HG02798 (cell line): Measurements from ENCODE around the gene SCYGR1.
"Not testable (repeated sequence)": the region's sequence is repeated elsewhere in the genome, so short reads cannot be mapped to it uniquely, and the experiment has no call there.

Source experiments
- ATAC-seq: cut with Tn5 transposase; IDR thresholded peaks from one replicate; pipeline ENCODE4 v1.9.1; 2021; ENCODE audit warnings: mild to moderate bottlenecking; ENCODE audit not compliant: unreplicated experiment, poor library complexity

The SCYGR1 gene, protein sequence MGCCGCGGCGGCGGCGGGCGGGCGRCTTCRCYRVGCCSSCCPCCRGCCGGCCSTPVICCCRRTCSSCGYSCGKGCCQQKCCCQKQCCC

DNA sequence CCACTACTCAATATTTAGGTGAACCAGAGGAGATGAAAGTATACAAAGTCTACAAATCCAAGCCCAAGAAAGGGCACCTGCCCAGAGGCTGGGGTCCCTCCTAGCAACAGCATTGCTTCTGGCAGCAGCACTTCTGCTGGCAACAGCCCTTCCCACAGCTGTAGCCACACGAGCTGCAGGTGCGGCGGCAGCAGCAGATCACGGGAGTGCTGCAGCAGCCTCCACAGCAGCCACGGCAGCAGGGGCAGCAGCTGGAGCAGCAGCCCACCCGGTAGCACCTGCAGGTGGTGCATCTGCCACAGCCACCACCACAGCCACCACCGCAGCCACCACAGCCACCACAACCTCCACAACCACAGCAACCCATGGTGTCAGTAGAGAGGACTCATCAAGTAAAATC, at the start of gene SCYGR1:
TSS of gene SCYGR1 (minus strand) at position 367 of the 400 bp plus-strand sequence. CDS start at position 367, 0 bp downstream.
- not testable (repeated sequence) for ATAC-seq

DNA sequence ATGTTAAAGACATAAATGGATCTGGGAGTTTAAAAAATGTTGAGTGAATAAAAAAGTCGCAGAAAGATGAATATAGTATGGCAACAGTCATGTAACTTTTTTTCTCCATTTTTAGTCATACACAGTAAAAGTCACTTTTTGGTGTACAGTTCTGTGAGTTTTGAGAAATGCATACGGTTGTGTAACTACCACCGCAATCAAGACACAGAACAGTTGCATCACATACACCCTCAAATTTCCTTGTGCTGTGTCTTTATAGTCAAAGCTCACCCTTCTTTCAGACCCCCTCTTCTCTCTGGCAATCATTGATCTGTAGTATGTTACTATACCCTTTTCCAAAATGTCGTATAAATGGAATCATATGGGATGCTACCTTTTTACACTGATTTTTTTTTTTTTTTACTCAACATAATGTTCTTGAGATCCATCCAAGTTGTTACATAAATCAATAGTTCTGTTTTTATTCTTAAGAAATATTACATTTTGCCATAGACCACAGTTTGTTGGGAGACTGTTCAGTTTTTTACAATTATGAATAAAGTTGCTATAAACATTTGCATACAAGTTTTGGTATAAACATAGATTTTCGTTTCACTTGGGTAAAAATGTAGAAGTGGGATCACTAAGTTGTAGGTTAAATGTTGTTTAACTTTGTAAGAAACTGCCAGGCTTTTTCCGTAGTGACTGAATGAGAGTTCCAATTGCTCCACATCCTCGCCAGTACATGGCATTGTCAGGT, 48.9 kb upstream of the SCYGR1 start:
- no peak for ATAC-seq

DNA sequence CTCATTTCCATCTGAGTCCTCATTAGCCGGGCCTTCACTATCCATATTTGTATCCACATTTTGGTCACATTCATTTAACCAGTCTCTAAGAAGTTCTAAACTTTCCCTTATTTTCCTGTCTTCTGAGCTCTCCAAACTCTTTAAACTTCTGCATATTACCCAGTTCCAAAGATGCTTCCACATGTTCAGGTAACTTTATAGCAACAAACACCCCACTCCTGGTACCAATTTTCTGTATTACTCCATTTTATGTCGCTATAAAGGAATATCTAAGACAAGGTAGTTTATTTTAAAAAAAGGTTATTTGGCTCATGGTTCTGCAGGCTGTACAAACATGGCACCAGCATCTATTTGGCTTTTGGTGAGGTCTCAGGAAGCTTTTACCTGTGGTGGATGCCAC, 45.4 kb upstream of the SCYGR1 start:
- no peak for ATAC-seq

DNA sequence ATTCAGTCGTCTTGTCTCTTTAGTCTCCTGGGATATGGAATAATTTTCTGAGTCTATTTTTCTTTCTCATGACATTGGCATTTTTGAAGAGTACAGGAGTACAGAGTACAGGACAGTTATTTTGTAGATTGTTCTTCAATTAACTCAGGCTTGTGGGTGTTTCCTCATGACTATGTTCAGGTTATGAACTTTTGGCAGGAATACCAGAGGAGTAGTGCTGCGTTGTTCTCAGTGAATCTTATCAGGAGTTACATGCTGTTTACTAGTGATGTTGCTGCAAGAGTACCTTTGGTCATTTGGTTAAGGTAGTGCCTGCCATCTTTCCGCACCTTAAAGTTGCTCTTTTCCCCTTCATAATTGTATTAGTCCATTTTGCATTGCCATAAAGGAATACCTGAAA, 42.9 kb upstream of the SCYGR1 start:
- no peak for ATAC-seq

DNA sequence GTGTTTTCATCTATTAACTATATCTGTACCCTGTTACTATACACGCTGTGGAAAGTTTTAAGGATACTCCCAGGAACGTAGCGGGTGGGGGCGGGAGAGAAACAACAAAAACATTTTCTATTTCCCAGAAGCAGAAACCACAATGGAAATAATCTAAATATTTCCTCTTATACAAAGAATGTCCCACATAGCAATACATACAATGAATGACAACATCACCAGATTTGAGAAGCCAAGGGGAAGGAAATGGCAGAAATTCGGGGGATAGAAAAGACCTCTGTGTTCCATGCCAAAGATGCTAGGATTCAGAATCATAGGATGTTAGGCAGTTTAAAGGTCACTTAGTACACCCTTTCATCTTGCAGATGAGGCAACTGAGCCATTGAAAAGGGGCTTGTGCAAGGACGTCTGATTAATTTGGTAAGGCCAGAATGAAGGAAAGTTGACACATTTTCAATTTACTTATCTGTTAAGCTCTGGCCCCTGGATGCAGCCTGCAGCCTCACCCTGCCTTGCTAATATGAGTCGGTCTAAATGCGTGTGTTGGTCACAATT, 41.1 kb upstream of the SCYGR1 start:
- ATAC-seq: no peak

DNA sequence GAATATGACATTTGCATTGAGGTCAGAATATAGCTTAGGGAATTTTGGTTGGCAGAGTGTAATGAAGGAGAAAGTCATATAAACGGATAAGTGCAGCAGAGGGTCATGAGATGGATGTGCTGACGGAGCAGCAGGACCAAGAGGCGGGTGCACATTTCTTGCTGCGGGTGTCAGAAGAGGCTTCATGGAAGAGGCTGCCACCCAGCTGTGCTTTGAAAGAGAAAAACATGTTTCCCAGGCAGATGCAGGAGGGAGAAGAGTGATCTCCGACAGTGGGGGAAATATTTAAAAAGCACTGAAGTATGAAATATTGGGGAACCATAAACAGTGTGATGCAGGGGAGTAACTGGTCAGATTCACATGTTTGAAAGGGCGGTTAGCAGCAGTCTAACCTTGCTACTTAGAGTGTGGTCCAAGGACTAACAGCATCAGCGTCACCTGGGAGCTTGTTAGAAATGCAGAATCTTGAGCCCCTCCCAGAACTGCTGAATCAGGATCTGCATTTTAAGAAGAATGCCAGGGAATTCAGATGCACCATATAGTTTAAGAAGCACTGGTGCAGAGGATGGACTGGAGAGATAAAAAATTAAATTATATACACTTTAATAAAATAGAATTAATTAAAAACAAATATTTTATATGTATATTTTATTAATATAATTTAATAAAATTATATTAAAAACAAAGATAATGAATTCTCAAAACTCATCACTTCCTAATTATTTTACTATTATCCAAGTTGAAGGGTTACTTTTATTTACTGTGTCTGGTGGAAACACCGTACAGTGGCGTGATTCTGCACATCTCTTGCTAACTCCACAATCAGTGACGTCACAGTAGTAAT, 36.1 kb upstream of the SCYGR1 start:
- ATAC-seq: no peak

DNA sequence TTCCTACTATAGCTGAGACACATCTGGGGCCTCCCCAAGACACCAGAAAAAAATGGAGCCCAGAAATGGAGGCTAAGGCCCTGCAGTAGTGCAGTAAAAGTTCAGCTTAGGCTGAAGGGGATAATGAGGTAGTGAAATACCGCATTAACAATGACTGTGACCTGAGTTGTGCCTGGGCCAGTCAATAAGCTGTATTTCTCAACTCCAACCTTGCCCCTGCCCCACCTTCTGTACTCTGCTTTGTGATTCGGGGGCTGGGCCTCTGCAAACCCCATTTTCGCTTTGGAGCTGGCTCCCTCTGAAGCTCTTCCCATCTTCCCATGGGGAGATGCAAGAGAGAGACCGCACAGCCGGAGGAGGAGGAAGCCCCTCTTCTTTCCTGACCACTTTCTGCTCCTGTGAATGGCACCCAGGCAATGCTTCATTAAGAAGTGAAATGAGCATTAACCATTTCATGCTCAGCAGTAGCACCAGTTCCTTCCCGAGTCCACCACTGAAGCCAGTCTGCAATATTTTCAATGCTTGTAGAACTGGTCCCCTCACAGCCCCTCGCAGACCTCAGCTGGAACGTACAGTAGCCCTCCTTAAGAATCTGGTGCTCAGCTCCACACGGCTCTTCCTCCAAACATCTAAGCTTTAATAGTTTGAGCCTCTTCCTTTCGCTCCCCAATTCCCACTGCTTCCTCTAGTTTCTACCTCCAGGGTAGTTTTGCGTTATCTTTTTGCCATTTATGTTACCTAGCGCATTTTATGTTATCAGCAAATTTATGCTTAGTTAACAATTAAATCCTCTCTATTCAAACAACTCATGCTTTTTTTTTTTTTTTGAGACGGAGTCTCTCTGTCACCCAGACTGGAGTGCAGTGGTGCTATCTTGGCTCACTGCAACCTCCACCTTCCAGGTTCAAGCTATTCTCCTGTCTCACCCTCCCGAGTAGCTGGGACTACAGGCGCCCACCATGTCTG, 32.6 kb upstream of the SCYGR1 start:
- ATAC-seq: no peak

DNA sequence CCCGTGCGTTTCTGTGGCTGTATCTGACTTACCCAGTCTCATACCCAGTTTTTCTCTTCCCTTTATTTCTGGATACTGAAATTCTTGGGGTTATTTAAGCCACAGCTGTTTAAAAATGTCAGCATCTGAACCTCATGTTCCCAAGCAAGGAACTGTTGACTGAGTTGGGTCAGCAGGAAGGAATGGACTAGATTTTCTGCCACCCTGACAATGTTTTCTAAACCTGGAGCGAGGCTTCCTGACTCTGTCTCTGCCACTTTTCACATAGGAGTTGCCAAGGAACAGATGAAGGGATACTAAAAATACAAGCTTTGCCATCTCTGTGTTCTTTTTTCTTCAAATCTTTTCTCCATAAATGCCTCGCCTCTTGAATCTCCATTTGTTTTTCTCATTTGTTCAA, 29.0 kb upstream of the SCYGR1 start:
- no peak for ATAC-seq

DNA sequence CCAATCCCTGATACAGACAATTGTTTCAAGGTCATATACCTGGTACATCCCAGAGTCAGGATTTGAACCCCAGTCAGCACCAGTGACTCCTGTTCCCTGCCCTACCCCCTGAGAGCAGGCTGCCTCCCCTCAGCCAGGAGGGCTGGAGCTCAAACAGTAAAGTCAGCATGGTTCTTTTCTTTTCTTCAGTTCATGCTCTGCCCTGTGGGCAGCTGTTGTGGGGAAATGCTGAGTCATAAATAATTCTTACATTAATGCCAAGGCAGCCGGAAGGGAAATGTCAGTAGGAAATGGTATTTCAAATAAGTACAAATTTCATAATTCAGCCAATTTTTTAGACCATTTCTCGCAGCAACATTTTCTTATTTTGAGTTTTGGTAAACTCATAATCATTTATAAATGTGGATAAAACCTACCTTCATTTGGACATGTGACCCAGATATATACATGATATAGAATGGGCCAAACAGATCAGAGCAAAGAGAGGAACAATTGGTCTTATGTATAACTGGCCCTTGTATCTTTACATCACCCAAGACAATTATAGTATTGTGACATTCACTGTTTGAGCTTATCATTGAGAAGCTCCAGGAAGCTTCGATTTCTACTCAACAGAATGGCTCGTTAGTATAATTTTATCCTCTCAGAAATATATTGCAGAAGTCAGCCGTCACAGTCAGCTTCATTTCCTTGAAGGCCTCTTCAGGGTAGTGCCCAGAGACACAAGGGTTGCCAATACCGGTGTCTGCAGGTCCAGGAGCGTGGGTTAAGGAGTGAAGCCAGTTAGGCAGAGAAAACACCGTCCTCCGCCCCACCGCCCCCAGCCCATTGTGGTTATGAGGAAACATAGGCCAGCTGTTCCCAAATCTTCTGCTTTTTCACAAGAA, 28.0 kb upstream of the SCYGR1 start:
- ATAC-seq: peak; percentile 30

DNA sequence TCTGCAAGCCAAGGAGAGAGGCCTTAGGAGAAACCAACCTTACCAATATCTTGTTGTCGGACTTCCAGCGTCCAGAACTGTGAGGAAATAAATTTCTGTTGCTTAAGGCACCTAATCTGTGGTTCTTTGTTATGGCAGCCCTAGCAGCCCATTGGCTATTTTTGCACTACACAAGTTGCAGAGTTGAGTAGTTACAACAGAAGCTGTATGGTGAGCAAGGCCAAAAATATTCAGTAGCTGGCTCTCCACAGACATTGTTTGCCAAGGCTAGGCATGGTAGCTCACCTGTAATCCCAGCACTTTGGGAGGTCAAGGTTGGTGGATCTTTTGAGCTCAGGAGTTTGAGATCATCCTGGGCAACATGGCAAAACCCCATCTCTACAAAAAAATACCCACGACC, 27.1 kb upstream of the SCYGR1 start:
- no peak for ATAC-seq

DNA sequence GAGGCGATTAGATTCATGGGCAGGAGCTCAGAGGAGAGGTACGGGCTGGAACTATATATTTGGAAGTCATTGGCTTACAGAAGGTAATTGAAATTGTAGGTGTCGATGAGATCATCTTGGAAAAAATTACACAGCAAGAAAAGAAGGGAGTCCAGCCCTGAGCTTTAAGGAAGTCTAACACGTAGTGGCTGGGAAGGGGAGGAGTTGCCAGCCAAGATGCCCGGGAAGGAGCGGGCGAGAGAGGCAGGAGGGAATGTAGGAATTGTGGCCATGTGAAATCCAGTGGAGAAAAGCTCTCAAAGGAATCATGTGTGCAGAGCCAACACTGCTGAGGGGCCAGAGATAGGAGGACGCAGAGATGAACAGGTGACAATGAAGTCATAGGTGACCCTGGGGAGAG, 25.6 kb upstream of the SCYGR1 start:
- ATAC-seq: no peak

DNA sequence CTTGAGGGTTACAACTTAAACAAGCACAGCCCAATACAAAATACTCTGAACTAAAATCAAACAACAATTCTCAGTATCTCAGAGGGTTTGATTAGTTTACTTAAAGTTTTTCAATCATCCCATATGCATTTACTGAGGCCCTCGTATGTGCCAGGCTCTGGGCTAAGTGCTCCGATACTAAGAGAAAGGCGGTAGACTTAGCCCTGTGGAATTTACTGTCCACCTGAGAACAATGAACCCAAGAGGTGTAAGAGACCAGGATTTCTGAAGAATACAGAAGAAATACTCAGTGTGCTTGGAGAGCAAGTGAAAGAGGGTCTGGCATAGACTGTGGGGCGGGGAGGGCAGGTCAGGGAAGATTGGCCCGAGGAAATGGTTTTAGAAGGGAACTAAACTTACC, 25.1 kb upstream of the SCYGR1 start:
- no peak for ATAC-seq

DNA sequence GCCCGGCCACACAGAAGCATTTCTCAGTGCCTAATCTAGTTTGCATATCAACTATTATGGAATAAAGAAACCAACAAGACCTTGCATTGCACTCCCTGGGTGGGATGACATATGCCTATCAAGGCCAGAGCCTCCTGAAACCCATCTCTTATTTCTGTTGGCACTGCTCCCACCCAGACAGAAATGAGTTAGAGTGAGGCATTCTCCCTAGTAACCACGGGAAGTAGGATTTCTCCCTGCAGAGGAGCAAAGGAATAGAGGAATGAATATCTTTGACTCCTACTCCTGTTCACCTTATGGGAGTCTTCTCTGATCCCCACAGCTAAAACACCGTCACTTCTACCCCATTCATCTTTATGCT, 24.2 kb upstream of the SCYGR1 start:
- ATAC-seq: no peak

DNA sequence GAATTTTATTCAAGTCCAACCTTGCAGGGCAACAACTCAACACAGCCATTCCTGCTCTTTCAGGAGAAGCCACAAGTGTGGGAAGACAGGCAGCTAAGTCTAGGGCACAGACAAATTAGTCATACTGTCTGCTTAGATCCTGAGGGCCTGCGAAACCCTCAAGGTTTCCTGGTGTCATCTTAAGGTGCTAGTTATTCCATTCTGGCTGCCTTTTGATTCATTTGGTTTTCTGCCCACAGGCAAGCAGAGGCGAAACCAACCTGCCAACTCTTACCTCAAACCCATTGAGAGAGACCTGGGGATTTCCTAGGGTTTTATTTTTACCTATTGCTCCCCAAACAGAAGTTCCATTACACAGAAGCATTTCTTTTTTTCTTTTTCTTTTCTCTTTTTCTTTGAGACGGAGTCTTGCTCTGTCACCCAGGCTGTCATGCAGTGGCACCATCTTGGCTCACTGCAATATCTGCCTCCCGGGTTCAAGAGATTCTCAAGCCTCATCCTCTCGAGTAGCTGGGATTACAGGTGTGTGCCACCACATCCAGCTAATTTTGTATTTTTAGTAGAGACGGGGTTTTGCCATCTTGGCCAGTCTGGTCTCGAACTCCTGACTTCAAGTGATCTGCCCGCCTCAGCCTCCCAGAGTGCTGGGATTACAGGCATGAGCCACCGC, 23.7 kb upstream of the SCYGR1 start:
- peak; percentile 87 for ATAC-seq

DNA sequence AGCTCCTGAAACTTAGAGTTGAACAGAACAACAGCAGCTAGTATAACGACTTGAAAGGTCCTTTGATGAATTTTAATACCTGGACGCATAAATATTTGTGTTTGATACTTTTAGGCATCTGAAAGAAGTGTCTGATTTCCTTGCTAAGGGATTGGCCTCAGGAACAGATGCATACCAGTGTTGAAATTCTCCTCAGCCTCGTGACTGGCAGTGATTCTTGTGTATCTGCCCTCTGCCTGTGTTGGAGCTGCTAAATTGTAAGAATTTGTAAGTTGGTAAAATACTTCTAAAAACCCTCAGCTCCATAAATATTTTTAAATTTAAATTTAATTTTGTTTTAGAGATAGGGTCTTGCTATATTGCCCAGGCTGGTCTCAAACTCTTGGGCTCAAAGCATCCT, 22.4 kb upstream of the SCYGR1 start:
- ATAC-seq: no peak

DNA sequence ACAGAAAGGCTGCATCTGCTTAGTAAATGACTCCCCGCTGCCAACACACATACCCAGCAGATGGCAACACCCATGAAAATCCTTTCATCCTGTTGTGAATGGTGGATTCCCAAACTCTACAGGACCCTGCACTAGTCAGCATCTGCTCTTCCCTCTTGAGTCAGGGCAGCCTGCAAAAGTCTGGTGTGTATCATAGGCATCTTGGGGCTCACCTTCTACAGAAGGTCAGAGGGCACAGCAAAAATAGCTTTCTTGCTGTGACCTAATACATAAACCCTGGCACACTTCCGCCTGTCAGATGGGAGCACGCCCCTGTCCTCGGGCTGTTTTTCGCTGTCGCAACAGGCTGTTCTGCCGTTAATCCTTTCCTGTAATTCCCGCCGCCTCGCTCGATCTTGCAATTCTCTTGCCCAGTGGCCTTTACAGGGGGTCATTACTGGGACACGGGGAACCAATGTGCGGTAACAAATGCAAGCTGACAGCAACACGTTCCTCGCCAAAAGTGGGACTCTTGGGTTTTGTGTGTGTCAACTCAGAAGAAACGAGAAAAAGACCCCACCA, 19.9 kb upstream of the SCYGR1 start:
- ATAC-seq: no peak

DNA sequence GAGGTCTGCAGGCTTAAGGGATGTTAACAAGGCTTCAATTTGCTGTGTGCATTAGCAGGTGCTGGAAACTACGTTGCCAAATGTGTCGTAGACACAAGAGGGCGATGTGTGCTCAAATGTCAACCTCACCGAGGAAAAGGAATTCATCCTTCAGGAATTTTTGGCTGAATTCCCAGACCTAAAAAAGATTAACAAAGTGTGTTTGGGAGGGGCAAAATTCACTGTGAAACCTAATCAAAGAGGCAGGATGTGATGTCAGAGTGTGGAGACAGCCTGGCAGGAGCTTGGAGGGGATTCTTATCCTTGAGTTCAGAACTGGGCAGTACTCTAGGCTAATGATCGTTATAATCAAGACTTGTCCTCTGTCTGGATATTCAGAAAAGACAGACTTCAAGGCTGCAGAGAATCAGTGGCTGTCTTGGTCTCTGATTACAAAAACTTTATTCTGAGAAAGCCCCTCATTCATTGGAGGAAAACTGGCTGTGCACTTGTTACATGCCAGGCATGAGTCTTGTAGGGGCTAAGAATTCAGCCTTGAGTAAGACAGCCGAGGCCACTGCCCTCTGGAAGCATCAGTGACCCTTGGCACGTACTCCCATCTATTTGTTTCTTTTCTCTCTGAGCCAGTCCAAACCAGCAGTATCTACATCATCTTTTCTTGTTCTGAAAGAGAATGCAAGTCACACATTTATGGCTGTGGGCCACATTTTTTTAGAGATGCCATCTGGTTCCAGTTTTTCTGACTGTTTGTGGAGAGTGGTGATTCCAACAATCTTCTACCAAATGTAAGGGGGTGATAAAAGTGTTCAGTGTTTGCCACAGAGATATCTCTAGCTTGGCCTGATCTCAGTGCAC, 18.7 kb upstream of the SCYGR1 start:
- ATAC-seq: peak; percentile 47
